ENCODE measurements around the gene PTPN22.

PTPN22 gene

DNA sequence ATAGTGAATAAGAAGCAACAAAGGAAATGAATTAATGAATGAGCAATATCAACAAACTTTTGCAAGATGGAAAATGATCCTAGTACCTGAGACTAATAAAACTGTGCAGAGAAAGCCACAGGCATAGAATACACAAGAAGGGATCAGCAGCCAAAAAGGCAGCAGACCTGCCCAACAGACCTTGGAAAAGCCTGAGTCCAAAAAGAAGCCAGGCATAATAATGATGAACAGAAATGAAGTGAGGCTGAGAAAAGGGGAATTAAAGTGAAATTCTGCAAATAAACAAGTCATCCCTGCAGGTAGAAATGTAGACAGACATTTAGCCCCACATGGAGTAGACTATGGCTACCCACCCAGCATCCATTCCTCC is 101.9 kb downstream of the PTPN22 start:
- no peaks in the 10 kb centered on the region for H3K9me3 ChIP-seq (ENCODE audit: control insufficient read depth, insufficient read depth, low read depth, low read length)
- TF ChIP-seq KLF7 (tag by site-specific recombination; IDR thresholded peaks at IDR 0.05; ENCODE audit: borderline replicate concordance) (no peak), ZNF324 (tag by site-specific recombination; IDR thresholded peaks at IDR 0.05) (no peak), ZBTB6 (tag by site-specific recombination; IDR thresholded peaks at IDR 0.05) (no peak), ZNF114 (tag by site-specific recombination; IDR thresholded peaks at IDR 0.05) (no peak), KLF1 (tag by site-specific recombination; IDR thresholded peaks at IDR 0.05) (no peak), MZF1 (tag by site-specific recombination; IDR thresholded peaks at IDR 0.05; ENCODE audit: borderline replicate concordance) (no peak)
- H3K4me3 ChIP-seq (ENCODE audit: low read depth, low read length), result no peak overlapping the region
- H3K27ac ChIP-seq (ENCODE audit: extremely low read depth, low read depth, low read length), result no peak overlapping the region
- ChIA-PET CTCF (interaction anchor here (0.7 kb wide), 1 partner anchor 1053 kb away, joined by 3 read pairs; no protein-coding TSS in a partner anchor), POLR2A (interaction anchor here (1.8 kb wide), 1 partner anchor 10 kb away, joined by 9 read pairs; the partner anchor contains the start of gene PHTF1)
- no peaks in the 10 kb centered on the region for H3K4me1 ChIP-seq (ENCODE audit: control insufficient read depth, insufficient read depth, low read length)
- H3K36me3 ChIP-seq (ENCODE audit: control insufficient read depth in 2 of 2, insufficient read depth in 1 of 2, low read length in 2 of 2), result peaks cover 0 to 39% of the 10 kb centered on the region in 2 experiments; a peak in 2 of 3 replicates

GRCh38 chr1:113768916-113769600 is 102.5 kb downstream of the PTPN22 start:
- TF ChIP-seq ZNF221 (tag by site-specific recombination; IDR thresholded peaks at IDR 0.05; ENCODE audit: borderline replicate concordance) (no peak), ZNF596 (tag by site-specific recombination; IDR thresholded peaks at IDR 0.05) (no peak), YY1 (tag by site-specific recombination; IDR thresholded peaks at IDR 0.05) (no peak), MZF1 (tag by site-specific recombination; IDR thresholded peaks at IDR 0.05; ENCODE audit: borderline replicate concordance) (peak; percentile 46; the same call in 1 of the 2 replicates), ZNF211 (tag by site-specific recombination; IDR thresholded peaks at IDR 0.05; ENCODE audit: low read depth) (no peak), SALL2 (tag by site-specific recombination; IDR thresholded peaks at IDR 0.05; ENCODE audit: borderline replicate concordance) (no peak)
- Histone ChIP-seq H3K36me3 (ENCODE audit: control insufficient read depth in 2 of 2, insufficient read depth in 1 of 2, low read length in 2 of 2) (peaks cover 0 to 38% of the 10 kb centered on the region in 2 experiments; a peak in 2 of 3 replicates), H3K4me1 (ENCODE audit: control insufficient read depth, insufficient read depth, low read length) (no peaks in the 10 kb centered on the region), H3K9me3 (ENCODE audit: control insufficient read depth, insufficient read depth, low read depth, low read length) (no peaks in the 10 kb centered on the region), H3K27ac (ENCODE audit: extremely low read depth, low read depth, low read length) (no peak overlapping the region), H3K4me3 (ENCODE audit: low read depth, low read length) (no peak overlapping the region)
- ChIA-PET POLR2A (interaction anchor here (1.8 kb wide), 1 partner anchor 9 kb away, joined by 9 read pairs; the partner anchor contains the start of gene PHTF1), CTCF (no interaction called here)

- Histone ChIP-seq H3K4me1 (ENCODE audit: control insufficient read depth, insufficient read depth, low read length) (peaks cover 4% of the 10 kb centered on the region; the same call in 1 of the 2 replicates), H3K4me3 (ENCODE audit: low read depth, low read length) (no peak overlapping the region), H3K36me3 (ENCODE audit: control insufficient read depth in 2 of 2, insufficient read depth in 1 of 2, low read length in 2 of 2) (peaks cover 0 to 36% of the 10 kb centered on the region in 2 experiments; a peak in 1 of 3 replicates), H3K27ac (ENCODE audit: extremely low read depth, low read depth, low read length) (no peak overlapping the region), H3K9me3 (ENCODE audit: control insufficient read depth, insufficient read depth, low read depth, low read length) (no peaks in the 10 kb centered on the region)
- ChIA-PET POLR2A (no interaction called here), CTCF (no interaction called here)
- TF ChIP-seq ZNF704 (tag by site-specific recombination; IDR thresholded peaks at IDR 0.05) (no peak), ZNF585B (tag by site-specific recombination; IDR thresholded peaks at IDR 0.05) (no peak), ZNF558 (tag by site-specific recombination; IDR thresholded peaks at IDR 0.05) (no peak), ZNF654 (tag by site-specific recombination; IDR thresholded peaks at IDR 0.05; ENCODE audit: low read depth) (no peak), ZNF626 (tag by site-specific recombination; IDR thresholded peaks at IDR 0.05) (no peak), ZNF121 (tag by site-specific recombination; IDR thresholded peaks at IDR 0.05) (no peak), ZNF19 (tag by site-specific recombination; IDR thresholded peaks at IDR 0.05; ENCODE audit: low read depth) (no peak)
- TF ChIP-seq, protein P1, sequence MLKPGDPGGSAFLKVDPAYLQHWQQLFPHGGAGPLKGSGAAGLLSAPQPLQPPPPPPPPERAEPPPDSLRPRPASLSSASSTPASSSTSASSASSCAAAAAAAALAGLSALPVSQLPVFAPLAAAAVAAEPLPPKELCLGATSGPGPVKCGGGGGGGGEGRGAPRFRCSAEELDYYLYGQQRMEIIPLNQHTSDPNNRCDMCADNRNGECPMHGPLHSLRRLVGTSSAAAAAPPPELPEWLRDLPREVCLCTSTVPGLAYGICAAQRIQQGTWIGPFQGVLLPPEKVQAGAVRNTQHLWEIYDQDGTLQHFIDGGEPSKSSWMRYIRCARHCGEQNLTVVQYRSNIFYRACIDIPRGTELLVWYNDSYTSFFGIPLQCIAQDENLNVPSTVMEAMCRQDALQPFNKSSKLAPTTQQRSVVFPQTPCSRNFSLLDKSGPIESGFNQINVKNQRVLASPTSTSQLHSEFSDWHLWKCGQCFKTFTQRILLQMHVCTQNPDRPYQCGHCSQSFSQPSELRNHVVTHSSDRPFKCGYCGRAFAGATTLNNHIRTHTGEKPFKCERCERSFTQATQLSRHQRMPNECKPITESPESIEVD (tag by site-specific recombination; IDR thresholded peaks at IDR 0.05), result peak; percentile 46
These were observed 105.9 kb downstream of the PTPN22 start for GRCh38 chr1:113765306-113766230.
